Stimulated activated CD8-positive, alpha-beta memory T cell treated with anti-CD3 and anti-CD28 coated beads, Interleukin-4, amount 100 ng/mL, for 24 hours (primary cell): ENCODE measurements around the gene RFC4.
"Not testable (repeated sequence)": the region's sequence is repeated elsewhere in the genome, so short reads cannot be mapped to it uniquely, and the experiment has no call there.

Experiments
- DNase-seq: peaks from one replicate; pipeline ENCODE4 v3.0.0-alpha.2; 2020; ENCODE audit warnings: low read depth

RFC4 gene

DNA sequence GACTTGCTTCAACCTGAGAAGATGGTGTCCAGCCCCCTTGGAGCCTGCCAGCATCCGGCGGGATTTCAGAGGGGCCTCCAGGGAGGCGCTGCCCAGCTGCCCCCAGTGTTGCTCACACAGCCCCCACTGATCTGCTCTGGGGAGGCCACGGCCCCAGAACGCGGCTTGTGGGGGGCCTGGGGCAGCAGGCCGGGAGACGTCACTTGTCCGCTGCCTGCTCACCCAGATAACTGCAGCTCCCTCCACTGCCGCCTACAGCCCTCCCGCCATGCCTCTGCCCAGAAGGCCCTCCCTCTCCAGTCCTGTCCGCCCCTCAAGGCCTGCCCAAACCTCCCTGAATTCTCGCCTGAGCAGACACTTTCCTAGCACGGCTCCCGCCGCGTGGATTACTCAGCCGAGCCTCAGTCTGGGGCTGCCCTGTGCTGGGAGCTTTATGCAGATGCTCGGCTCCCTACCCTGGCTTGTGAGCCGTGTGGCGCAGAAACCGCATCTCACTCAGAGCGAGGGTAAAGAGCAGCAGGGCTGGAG is 19.1 kb upstream of the RFC4 start:
- peak; percentile 30 for DNase-seq

DNA sequence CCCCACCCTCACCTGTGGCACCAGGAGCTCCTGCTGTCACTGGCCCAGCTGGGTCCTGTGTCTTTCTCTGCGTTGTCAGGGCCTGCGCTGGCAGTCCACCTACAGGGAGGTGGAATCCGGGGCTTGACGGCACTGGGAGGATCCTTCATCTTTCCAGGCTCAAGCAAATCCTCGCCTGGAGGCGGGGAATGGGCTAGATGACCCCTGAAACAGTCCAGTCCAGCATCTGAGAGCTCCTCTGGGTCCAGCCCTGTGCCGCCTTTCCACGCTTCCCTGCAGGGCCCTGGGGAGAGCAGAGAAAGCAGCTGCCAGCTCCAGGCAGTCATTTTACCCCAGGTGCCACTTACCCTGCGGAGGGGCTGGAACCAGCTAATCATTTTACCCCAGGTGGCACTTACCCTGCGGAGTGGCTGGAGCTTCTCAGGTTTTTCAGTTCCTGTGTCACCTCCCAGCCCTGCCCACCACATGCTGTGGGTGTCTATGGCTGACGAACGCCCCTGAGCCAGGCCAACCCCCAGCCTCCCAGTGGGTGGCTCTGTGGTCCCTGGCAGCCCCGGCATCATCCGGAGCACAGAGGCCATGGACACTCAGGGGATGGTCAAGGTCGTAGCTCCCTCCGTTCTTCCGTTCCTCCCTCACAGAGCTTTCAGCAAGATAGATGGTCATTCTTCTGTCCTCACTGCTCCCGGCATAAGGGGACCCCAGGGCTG is 18.3 kb upstream of the RFC4 start:
- no peak for DNase-seq

- no peak for DNase-seq
Observed at GRCh38 chr3:186823386-186823785, 17.1 kb upstream of the RFC4 start.

GRCh38 chr3:186822388-186822759 is 16.1 kb upstream of the RFC4 start:
- DNase-seq: not testable (repeated sequence)

GRCh38 chr3:186821429-186822387 is 15.4 kb upstream of the RFC4 start:
- DNase-seq: no peak

- DNase-seq: no peak
Observed at GRCh38 chr3:186818956-186819355, 12.7 kb upstream of the RFC4 start.

- DNase-seq: no peak
Observed at GRCh38 chr3:186818516-186818915, 12.2 kb upstream of the RFC4 start.

DNA sequence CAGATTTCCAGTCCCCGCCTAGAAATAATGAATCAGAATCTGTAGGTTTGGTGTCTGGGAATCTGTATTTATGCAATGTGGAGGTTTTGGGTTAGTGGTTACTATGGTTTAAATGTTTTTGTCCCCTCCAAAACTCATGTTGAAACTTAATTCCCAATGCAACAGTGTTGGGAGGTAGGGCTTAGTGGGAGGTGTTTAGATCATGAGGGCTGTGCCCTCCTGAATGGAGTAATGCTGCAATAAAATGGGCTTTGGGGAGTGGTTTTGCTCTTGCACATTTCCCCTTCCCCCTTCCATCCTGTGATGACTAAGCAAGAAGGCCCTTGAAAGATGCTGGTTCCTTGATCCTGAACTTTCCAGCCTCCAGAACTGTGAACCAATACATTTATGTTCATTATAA is 9.2 kb upstream of the RFC4 start:
- DNase-seq: no peak

DNA sequence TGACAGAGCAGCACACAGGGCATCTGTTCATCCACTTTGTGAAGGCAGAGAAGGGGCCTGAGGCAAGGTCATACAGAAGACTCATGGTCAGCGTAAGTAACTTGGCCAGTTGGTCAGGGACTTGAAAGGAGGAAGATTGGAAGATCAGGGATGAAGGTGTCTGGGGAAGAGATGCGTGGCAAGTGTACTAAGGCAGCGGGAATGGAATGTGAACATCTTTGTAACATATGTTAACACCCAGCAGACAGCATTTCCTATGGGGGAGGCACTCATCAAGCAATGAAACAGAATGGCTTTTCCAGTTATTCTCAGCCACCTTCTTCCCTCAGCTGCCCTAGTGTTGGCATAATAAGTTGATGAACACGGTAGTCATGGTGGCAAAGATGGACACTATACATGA is 7.8 kb upstream of the RFC4 start:
- DNase-seq: no peak

- DNase-seq: not testable (repeated sequence)
Observed at GRCh38 chr3:186811313-186811712, 5.0 kb upstream of the RFC4 start.

- DNase-seq: no peak
Observed at GRCh38 chr3:186810336-186810996, 4.2 kb upstream of the RFC4 start.

DNA sequence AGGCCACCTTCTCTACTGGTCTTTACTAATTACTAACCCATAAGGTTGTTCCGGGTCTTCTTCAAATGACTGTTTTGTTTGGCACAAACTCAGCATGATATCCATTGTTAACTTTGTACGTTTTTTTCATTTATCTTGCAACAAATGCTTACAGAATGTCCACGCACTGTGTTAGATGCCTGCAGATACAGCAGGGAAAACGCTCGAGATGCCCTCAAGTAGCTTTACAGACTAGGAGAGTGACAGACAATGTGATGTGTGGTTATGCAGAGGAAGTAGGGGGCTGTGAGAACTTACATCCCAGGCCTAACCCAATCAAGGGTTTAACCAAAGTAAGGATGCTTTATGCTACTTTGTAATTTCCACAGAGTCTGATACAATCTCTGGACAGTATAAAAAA is 949 bp upstream of the RFC4 start:
- DNase-seq: no peak

DNA sequence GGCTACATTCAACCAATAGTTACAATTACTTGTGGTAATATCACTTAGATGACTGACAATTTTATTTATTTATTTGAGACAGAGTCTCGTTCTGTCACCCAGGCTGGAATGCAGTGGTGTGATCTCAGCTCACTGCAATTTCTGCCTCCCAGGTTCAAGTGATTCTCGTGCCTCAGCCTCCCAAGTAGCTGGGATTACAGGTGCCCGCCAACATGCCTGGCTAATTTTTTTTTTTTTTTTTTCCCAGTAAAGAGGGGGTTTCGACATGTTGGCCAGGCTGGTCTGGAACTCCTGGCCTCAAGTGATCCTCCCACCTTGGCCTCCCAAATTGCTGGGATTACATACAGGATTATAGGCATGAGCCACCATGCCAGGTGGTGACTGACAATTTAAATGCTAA is 2.8 kb downstream of the RFC4 start:
- DNase-seq: not testable (repeated sequence)

DNA sequence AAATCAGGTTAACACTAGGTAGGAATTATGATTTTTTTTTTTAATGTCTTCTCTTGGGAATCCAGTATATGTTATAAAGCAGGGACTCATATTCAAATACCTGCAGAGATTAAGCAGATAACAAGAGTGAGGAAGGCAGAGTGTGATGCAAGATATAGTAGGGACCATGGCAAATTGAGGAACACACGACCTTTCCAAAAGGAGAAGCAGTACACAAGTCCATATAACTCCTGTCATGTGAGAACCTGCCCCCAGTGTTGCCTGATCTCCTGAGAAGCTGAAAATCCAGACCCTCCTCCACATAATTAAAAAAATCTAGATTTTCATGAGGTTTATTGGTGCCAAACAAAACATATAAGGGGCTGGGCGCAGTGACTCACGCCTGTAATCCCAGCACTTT is 3.6 kb downstream of the RFC4 start:
- no peak for DNase-seq

GRCh38 chr3:186800285-186800684 is 6.0 kb downstream of the RFC4 start:
- no peak for DNase-seq

DNA sequence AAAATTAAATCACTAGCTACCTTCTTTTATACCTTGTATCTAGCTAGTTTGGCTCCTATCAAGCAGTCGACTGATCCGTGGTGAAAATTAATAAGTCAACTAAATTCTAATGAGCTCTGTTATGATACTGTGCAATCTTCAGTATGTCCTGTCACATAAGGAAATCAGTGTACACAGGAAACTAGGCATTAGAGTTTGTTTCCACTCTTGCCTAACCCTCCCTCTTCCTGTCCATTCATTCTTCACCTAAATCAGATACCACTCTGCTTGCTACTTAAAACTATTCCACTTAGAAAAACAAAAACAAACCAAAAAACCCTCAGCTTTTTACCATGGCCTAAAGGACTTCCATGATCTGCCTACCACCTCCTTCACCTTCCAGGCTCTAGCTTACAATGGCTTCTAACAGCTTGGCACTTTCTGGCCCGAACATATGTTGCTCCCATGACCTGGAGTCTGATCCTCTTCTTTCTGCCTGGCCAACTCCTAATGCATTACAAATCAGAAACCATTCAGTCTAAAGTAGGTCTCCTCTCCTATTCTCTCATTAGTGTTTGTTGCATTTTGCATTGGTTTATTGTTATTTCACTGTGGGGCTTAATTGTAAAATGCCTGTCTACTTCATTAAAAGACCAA is 7.9 kb downstream of the RFC4 start:
- DNase-seq: no peak

- DNase-seq: no peak
Observed at GRCh38 chr3:186790261-186790981, 15.9 kb downstream of the RFC4 start.

GRCh38 chr3:186789554-186790260 is 16.6 kb downstream of the RFC4 start:
- DNase-seq: no peak

DNA sequence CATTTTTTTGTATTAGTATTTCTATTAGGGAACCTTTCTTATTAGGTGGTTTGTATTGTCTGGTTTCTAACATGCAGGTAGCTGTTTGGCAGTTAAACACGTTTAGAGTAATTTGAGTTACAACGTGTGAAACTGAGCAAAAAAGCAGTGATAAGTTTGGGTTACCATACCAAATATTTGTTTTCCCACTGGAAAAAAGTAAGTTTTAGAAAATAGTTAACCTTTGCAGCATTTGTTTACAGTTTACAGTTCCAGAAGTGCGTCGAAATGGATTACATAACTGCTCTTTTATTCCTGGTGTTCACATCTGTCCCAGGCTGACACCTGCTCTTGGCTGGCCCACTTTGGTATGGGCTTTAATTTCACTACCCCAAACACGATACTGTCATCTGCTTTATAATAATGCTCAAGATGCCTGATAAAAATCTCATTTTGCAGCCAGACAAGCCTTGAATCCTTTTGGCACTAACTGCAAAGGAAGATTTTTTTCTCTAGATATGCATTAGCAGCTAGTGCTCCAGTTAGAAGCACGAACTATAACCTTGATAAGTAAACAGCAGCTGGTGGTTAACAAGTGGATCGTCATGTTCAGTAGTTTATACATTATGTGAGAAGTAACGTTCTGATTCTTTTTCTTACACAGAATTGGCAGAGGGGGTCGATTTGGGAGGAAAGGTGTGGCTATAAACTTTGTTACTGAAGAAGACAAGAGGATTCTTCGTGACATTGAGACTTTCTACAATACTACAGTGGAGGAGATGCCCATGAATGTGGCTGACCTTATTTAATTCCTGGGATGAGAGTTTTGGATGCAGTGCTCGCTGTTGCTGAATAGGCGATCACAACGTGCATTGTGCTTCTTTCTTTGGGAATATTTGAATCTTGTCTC is 17.6 kb downstream of the RFC4 start:
- no peak for DNase-seq
